Measurements from ENCODE around the gene CNR2.
"Not testable (repeated sequence)": the region's sequence is repeated elsewhere in the genome, so short reads cannot be mapped to it uniquely, and the experiment has no call there.

The CNR2 gene

GRCh38 chr1:23827717-23828116, 85.4 kb downstream of the CNR2 start:
- no peak for DNase-seq

- DNase-seq = not testable (repeated sequence)
Observed at GRCh38 chr1:23826590-23826989, 86.6 kb downstream of the CNR2 start.

- DNase-seq = no peak
Observed at GRCh38 chr1:23825762-23826522, 87.2 kb downstream of the CNR2 start.

DNA sequence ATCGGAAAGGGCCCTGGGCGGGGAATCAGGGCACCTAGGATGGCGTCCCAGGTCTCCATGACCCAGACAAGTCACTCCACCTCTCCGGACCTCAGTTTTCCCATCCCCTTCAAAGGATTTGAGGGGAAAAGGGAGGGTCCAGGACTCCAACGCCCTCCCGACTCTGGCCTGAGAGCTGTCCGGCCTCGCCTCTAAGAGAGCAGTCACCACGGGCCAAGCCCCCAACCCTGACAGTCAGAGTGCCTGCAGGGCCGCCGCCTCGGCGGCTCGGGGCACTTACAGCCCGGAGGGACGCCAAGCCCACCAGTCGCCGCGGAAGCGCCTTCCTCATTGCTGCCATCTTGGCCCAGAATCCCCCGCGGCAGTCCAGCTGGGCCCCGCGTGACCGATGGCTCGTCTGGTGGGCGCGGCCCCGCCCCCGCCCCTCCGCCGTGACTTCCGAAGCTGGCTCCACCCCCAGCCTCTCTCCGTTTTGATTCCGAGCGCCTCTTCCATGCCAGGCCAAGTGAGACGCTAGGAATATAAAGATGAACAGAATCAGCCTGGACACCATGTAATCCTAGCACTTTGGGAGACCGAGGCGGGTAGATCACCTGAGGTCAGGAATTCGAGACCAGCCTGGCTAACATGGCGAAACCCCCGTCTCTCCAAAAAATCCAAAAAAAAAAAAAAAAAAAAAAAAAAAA, 87.9 kb downstream of the CNR2 start, which contains the start of gene HMGCL:
Gene HMGCL, minus strand, starts transcription at position 354 of the 686 bp plus-strand sequence. Its CDS starts 14 bp downstream, at position 340.
- peak; percentile 92 for DNase-seq

- no peak for DNase-seq
Observed at GRCh38 chr1:23824711-23825075, 88.5 kb downstream of the CNR2 start.

DNA sequence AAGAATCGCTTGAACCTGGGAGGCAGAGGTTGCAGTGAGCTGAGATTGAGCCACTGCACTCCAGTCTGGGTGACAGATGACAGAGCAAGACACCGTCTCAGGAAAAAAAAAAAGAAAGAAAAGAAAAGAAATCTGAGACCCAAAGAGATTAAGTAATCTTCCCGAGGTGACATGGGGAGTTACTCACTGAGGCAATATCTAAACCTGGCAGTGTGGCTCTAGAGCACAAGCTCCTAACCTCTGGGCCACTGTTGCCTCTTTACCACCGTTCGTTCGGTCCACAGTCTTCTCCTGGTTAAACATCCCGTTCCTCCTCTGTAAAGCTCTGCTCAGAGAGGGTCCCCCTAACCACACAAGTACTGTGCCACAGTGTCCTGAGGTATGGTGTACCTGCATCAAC, 89.4 kb downstream of the CNR2 start:
- DNase-seq = no peak

All from RPMI8226 (cell line).